Astrocyte of the cerebellum (primary cell): Measurements from ENCODE around the gene SESN3.

Source experiments
- DNase-seq: peaks from one replicate; pipeline ENCODE4 v3.0.0-alpha.2; 2011; ENCODE audit warnings: low read depth
- H3K4me3 ChIP-seq: 2 replicates; pipeline ENCODE4 v1.5.1; 2011; ENCODE audit warnings: mild to moderate bottlenecking, low read depth, low read length, moderate library complexity
- in situ Hi-C: cut with HindIII; loops from 2 replicates; pipeline ENCODE4 v1.10.0; 2017; ENCODE audit warnings: low sequenced_read_pairs
- TF ChIP-seq, protein P1 (sequence below): IDR thresholded peaks from 2 replicates; pipeline ENCODE4 v1.5.1; 2012; ENCODE audit warnings: low read length, low read depth, moderate library complexity, mild to moderate bottlenecking; ENCODE audit errors: missing control alignments

The SESN3 gene

DNA sequence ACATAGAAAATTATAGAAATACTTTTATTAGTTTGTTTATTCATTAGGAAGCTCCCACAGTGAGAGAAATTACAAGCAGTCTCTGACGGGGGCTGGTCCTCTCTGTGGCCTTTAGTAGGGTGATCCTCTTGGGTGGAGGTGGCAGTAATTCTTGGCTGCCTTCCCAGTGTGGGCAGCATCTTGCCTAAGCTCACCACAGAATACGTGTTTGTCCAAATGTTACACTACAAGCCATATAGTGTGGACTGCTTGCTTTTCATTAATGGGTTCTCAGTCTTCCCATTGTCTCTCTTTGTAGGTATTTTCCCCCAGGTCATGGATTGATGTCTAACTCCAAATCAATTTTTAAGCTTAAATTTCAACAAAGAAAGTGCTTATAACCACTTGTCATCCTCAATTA, 98.0 kb downstream of the SESN3 start:
- DNase-seq = no peak
- TF ChIP-seq, protein P1, sequence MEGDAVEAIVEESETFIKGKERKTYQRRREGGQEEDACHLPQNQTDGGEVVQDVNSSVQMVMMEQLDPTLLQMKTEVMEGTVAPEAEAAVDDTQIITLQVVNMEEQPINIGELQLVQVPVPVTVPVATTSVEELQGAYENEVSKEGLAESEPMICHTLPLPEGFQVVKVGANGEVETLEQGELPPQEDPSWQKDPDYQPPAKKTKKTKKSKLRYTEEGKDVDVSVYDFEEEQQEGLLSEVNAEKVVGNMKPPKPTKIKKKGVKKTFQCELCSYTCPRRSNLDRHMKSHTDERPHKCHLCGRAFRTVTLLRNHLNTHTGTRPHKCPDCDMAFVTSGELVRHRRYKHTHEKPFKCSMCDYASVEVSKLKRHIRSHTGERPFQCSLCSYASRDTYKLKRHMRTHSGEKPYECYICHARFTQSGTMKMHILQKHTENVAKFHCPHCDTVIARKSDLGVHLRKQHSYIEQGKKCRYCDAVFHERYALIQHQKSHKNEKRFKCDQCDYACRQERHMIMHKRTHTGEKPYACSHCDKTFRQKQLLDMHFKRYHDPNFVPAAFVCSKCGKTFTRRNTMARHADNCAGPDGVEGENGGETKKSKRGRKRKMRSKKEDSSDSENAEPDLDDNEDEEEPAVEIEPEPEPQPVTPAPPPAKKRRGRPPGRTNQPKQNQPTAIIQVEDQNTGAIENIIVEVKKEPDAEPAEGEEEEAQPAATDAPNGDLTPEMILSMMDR = no peak

DNA sequence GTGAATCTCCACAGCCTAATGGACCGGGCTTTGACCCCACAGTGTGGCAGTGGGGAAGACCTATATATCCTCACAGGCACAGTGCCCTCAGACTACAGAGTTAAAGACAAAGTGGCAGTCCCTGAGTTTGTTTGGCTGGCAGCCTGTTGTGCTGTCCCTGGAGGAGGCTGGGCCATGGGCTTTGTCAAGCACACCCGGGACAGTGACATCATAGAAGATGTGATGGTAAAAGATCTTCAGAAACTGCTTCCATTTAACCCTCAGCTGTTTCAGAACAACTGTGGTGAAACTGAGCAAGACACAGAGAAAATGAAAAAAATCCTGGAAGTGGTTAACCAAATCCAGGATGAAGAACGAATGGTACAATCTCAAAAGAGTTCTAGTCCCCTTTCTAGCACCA, 102.4 kb downstream of the SESN3 start:
- in situ Hi-C loops = no loop called here
- DNase-seq = no peak
- TF ChIP-seq, protein P1 = no peak
- H3K4me3 ChIP-seq = no peak overlapping the region

More for the DNA sequence above, 98.0 kb downstream of the SESN3 start:
- no peak overlapping the region for H3K4me3 ChIP-seq
- in situ Hi-C loops = no loop called here

DNA sequence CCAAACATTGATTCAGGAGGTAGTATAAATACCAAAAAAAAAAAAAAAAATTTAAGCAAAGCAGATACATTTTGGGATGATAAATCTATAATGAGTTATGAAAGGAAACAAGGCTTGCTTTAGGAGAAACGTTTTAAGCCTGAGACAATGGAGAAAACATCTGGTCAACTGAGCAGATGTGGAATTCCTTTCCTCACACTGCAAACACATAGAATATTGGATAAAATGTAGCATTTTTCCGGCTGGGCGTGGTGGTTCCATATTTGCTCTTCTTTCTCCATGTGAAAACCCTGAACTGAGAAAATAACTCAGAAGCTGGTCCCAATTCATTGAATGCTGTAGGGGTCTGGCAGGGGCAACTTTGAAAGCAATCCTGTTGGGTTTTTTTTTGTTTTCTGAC, 107.4 kb downstream of the SESN3 start:
- in situ Hi-C loops = no loop called here
- TF ChIP-seq, protein P1 = no peak
- H3K4me3 ChIP-seq = no peak overlapping the region
- no peak for DNase-seq

DNA sequence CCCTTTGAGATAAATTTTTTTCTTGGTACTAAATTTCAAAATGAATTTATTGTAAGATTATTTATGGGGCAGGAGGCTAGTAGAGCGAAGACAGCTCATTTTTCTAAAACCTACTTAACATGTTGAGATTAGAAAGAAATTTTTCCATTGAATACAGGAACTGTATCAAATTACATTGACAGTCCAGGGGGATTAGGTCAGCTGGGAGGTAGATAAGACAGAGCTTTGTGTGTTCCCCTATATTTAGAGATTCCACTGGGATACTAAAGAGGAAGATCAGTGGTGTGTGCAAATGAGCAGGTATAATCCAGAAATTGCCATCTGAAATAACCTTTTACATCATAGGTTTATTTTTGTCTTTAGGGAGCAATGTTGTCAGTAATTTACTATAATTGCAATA, 109.3 kb downstream of the SESN3 start:
- no peak for DNase-seq
- TF ChIP-seq, protein P1 = no peak
- H3K4me3 ChIP-seq = no peak overlapping the region
- in situ Hi-C loops = no loop called here

DNA sequence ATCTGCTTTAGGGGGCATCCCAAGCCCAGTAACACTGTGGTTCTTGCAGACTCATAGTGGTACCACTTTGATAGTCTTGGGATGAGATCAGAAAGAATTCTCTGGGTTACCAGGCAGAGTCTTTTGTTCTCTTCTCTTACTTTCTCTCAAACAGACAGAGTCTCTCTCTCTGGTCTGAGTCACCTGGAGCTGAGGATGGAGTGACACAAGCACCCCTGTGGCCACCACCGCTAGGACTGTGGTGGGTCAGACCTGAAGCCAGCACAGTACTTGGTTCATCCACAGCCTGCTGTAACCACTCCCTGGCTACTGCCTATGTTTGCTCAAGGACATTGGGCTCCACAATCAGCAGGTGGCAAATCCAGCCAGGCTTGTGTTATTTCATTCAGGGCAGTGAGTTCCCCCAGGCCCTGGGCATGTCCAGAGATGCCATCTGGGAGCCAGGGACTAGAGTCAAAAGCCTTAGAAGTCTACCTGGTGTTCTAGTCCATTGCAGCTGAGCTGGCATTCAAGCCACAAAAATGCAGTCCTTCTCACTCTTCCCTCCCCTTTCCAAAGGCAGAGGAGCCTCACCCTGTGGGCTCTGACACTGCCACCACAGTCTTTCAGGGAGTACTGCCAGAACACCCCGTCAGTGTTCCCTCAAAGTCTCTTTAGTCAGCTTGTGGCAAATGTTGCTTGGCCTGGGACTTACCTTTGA, 111.5 kb downstream of the SESN3 start:
- TF ChIP-seq, protein P1 = no peak
- in situ Hi-C loops = no loop called here
- no peak for DNase-seq

DNA sequence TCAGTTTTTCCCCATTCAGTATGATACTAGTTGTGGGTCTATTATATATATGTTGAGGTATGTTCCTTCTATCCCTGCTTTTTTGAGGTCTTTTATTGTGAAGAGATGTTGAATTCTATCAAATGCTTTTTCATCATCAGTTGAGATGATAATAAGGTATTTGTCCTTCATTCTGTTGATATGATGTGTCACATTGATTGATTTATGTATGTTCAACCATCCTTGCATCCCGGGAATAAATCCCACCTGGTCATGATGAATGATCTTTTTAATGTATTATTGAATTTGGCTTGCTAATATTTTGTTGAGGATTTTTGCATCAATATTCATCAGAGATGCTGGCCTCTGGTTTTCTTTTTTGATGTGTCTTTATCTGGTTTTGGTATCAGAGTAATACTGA, 115.4 kb downstream of the SESN3 start:
- in situ Hi-C loops = no loop called here
- DNase-seq = no peak
- TF ChIP-seq, protein P1 = no peak
- H3K4me3 ChIP-seq = no peak overlapping the region

More for the DNA sequence above, 111.5 kb downstream of the SESN3 start:
- H3K4me3 ChIP-seq = no peak overlapping the region
